Measurements from ENCODE around the gene MAML3. TPM values are rescaled to one million over a fixed set of nuclear protein-coding genes. Genes with fewer than 3 reads are reported as not detected.

MAML3 gene
- total RNA-seq, 1 experiment from 2014 or later, result 0.89 TPM

GRCh38 chr4:139744232-139744631 is 409.8 kb downstream of the MAML3 start:
- no peak overlapping the region for H3K27ac Mint-ChIP-seq (ENCODE audit: low read depth, unreplicated experiment)
- no TSS peak for BruUV-seq (replicated peaks)
- DNase-seq (ENCODE audit: unreplicated experiment), result no peak

GRCh38 chr4:139743027-139743426 is 411.0 kb downstream of the MAML3 start:
- Mint-ChIP-seq H3K27ac (ENCODE audit: low read depth, unreplicated experiment) (no peak overlapping the region), H3K4me1 (ENCODE audit: insufficient read depth, unreplicated experiment) (peaks cover 7% of the 10 kb centered on the region), H3K9me3 (ENCODE audit: unreplicated experiment) (no peaks in the 10 kb centered on the region), H3K4me3 (ENCODE audit: unreplicated experiment) (no peak overlapping the region), H3K27me3 (ENCODE audit: insufficient read depth, unreplicated experiment) (no peaks in the 10 kb centered on the region), H3K36me3 (ENCODE audit: insufficient read depth, unreplicated experiment) (no peaks in the 10 kb centered on the region)
- CTCF ChIA-PET, result interaction anchor here (0.6 to 0.9 kb wide), 3 partner anchors 91 to 916 kb away, joined by 3 to 6 read pairs (median 4); no protein-coding TSS in a partner anchor
- no peak for TF ChIP-seq CTCF (IDR thresholded peaks at IDR 0.05; ENCODE audit: unreplicated experiment)
- BruUV-seq (replicated peaks), result no TSS peak
- DNase-seq (ENCODE audit: unreplicated experiment), result no peak
- intact Hi-C loops (cut with micrococcal nuclease), result loop anchor here (5.0 kb wide), 1 partner anchor 309 kb away; no protein-coding TSS in a partner anchor
- POLR2A ChIA-PET, result no interaction called here

More at GRCh38 chr4:139744232-139744631, 409.8 kb downstream of the MAML3 start:
- Mint-ChIP-seq H3K36me3 (ENCODE audit: insufficient read depth, unreplicated experiment) (no peaks in the 10 kb centered on the region), H3K9me3 (ENCODE audit: unreplicated experiment) (no peaks in the 10 kb centered on the region), H3K27me3 (ENCODE audit: insufficient read depth, unreplicated experiment) (no peaks in the 10 kb centered on the region), H3K4me1 (ENCODE audit: insufficient read depth, unreplicated experiment) (peaks cover 7% of the 10 kb centered on the region), H3K4me3 (ENCODE audit: unreplicated experiment) (no peak overlapping the region)
- no peak for TF ChIP-seq CTCF (IDR thresholded peaks at IDR 0.05; ENCODE audit: unreplicated experiment)
- intact Hi-C loops (cut with micrococcal nuclease), result loop anchor here (5.0 kb wide), 1 partner anchor 308 kb away; no protein-coding TSS in a partner anchor
- ChIA-PET POLR2A (no interaction called here), CTCF (interaction anchor here (0.6 to 1.3 kb wide), 7 partner anchors 8 to 503 kb away, joined by 3 to 4 read pairs (median 3); no protein-coding TSS in a partner anchor)

DNA sequence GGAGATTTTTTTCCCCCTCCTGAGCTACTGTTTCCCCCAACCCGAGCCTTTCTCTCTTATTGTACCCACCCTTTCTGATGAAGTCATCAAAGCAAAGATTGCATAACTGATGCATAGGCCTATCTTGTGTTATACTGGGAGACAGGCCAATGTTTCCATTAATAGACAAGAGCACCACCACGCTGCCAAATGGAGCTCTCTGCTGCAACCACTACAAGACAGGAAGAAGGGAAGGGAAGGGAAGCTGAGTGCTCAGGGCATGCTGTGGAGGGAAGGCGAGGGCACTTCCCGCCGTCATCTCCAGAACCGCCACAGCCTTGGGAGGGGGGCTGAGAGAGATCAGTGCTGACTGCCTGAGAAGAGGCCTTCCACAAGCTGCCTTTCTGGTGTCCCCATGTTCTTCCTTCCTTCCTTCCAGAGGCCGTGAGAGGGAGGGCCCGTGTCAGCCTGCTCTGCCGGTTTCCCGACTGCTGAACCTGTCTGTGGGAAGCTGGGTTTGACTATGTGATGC is 413.4 kb downstream of the MAML3 start:
- CTCF ChIA-PET, result interaction anchor here (0.6 to 4.6 kb wide), 41 partner anchors 9 to 783 kb away, joined by 3 to 55 read pairs (median 4); partner anchors contain the start of genes ELMOD2 and MGST2
- intact Hi-C loops (cut with micrococcal nuclease), result loop anchor here (1.0 to 5.0 kb wide), 2 partner anchors 83 to 312 kb away; no protein-coding TSS in a partner anchor

More for the DNA sequence above, 413.4 kb downstream of the MAML3 start:
- Mint-ChIP-seq H3K27me3 (ENCODE audit: insufficient read depth, unreplicated experiment) (no peaks in the 10 kb centered on the region), H3K4me1 (ENCODE audit: insufficient read depth, unreplicated experiment) (peaks cover 7% of the 10 kb centered on the region), H3K27ac (ENCODE audit: low read depth, unreplicated experiment) (no peak overlapping the region), H3K4me3 (ENCODE audit: unreplicated experiment) (no peak overlapping the region), H3K9me3 (ENCODE audit: unreplicated experiment) (no peaks in the 10 kb centered on the region), H3K36me3 (ENCODE audit: insufficient read depth, unreplicated experiment) (no peaks in the 10 kb centered on the region)
- POLR2A ChIA-PET, result interaction anchor here (0.6 to 2.5 kb wide), 8 partner anchors 8 to 411 kb away, joined by 3 to 13 read pairs (median 4); partner anchors contain the start of gene MGST2
- peak; percentile 93 for DNase-seq (ENCODE audit: unreplicated experiment)
- peak; percentile 21 for TF ChIP-seq CTCF (IDR thresholded peaks at IDR 0.05; ENCODE audit: unreplicated experiment)
- BruUV-seq (replicated peaks), result no TSS peak
